ENCODE data around the gene PNCK. TPM values are rescaled to one million over a fixed set of nuclear protein-coding genes. Genes with fewer than 3 reads are reported as not detected.

Gene PNCK
- total RNA-seq, 1 experiment from 2014 or later = not detected

- no peaks in the 10 kb centered on the region for H3K27me3 ChIP-seq (replicated peaks; ENCODE audit: control insufficient read depth, insufficient read depth, low read length)
- H3K9me3 Mint-ChIP-seq (ENCODE audit: unreplicated experiment) = no peaks in the 10 kb centered on the region
- no peaks in the 10 kb centered on the region for H3K4me1 Mint-ChIP-seq (ENCODE audit: low read depth, unreplicated experiment)
- no peak overlapping the region for H3K4me3 Mint-ChIP-seq (ENCODE audit: unreplicated experiment)
- H3K27ac Mint-ChIP-seq (ENCODE audit: unreplicated experiment) = no peak overlapping the region
- BruUV-seq (replicated peaks) = no TSS peak
- ChIA-PET CTCF (no interaction called here), POLR2A (no interaction called here)
- no peaks in the 10 kb centered on the region for H3K4me1 ChIP-seq
- H3K9me3 ChIP-seq = no peaks in the 10 kb centered on the region
- H3K27me3 Mint-ChIP-seq (ENCODE audit: insufficient read depth, unreplicated experiment) = peaks cover 7% of the 10 kb centered on the region
- no peak for DNase-seq
- intact Hi-C loops (cut with micrococcal nuclease; ENCODE audit: unreplicated experiment) = no loop called here
- no peak for TF ChIP-seq CTCF (IDR thresholded peaks at IDR 0.05; ENCODE audit: insufficient read depth in 1 of 2, low read depth in 1 of 2, low read length in 1 of 2, severe bottlenecking in 1 of 2, unreplicated experiment in 1 of 2)
- H3K4me3 ChIP-seq (ENCODE audit: low read depth, low read length) = no peak overlapping the region
- no peaks in the 10 kb centered on the region for H3K36me3 ChIP-seq (ENCODE audit: control insufficient read depth, insufficient read depth, low read length)
- peaks cover 6% of the 10 kb centered on the region for H3K36me3 Mint-ChIP-seq (ENCODE audit: insufficient read depth, unreplicated experiment)
Measured at GRCh38 chrX:153665726-153666306, 7.8 kb downstream of the PNCK start.

- Histone ChIP-seq H3K4me1 (no peaks in the 10 kb centered on the region), H3K27me3 (replicated peaks; ENCODE audit: control insufficient read depth, insufficient read depth, low read length) (no peaks in the 10 kb centered on the region), H3K4me3 (ENCODE audit: low read depth, low read length) (no peak overlapping the region), H3K9me3 (no peaks in the 10 kb centered on the region), H3K36me3 (ENCODE audit: control insufficient read depth, insufficient read depth, low read length) (no peaks in the 10 kb centered on the region)
- ChIA-PET CTCF (interaction anchor here (0.7 to 1.0 kb wide), 2 partner anchors 56 to 107 kb away, joined by 3 read pairs; no protein-coding TSS in a partner anchor), POLR2A (no interaction called here)
- Mint-ChIP-seq H3K27ac (ENCODE audit: unreplicated experiment) (no peak overlapping the region), H3K4me3 (ENCODE audit: unreplicated experiment) (peak overlapping the region; percentile 31), H3K9me3 (ENCODE audit: unreplicated experiment) (no peaks in the 10 kb centered on the region), H3K4me1 (ENCODE audit: low read depth, unreplicated experiment) (no peaks in the 10 kb centered on the region), H3K27me3 (ENCODE audit: insufficient read depth, unreplicated experiment) (peaks cover 3% of the 10 kb centered on the region), H3K36me3 (ENCODE audit: insufficient read depth, unreplicated experiment) (no peaks in the 10 kb centered on the region)
- intact Hi-C loops (cut with micrococcal nuclease; ENCODE audit: unreplicated experiment) = loop anchor here (1.0 kb wide), 1 partner anchor 52 kb away; no protein-coding TSS in a partner anchor
- TF ChIP-seq CTCF (IDR thresholded peaks at IDR 0.05; ENCODE audit: insufficient read depth in 1 of 2, low read depth in 1 of 2, low read length in 1 of 2, severe bottlenecking in 1 of 2, unreplicated experiment in 1 of 2) = peak; percentile 34 to 48
- peak; percentile 63 to 72 for DNase-seq
- no TSS peak for BruUV-seq (replicated peaks)
Measured at GRCh38 chrX:153662266-153662665, 11.3 kb downstream of the PNCK start.

GRCh38 chrX:153659268-153659667, 14.3 kb downstream of the PNCK start:
- no peak for DNase-seq
- H3K4me1 ChIP-seq = no peaks in the 10 kb centered on the region
- no peak overlapping the region for H3K4me3 Mint-ChIP-seq (ENCODE audit: unreplicated experiment)
- intact Hi-C loops (cut with micrococcal nuclease; ENCODE audit: unreplicated experiment) = no loop called here
- H3K27ac Mint-ChIP-seq (ENCODE audit: unreplicated experiment) = no peak overlapping the region
- no TSS peak for BruUV-seq (replicated peaks)
- no peak for TF ChIP-seq CTCF (IDR thresholded peaks at IDR 0.05; ENCODE audit: insufficient read depth in 1 of 2, low read depth in 1 of 2, low read length in 1 of 2, severe bottlenecking in 1 of 2, unreplicated experiment in 1 of 2)
- ChIA-PET CTCF (interaction anchor here (1.2 kb wide), 1 partner anchor 15 kb away, joined by 3 read pairs; no protein-coding TSS in a partner anchor), POLR2A (no interaction called here)
- no peaks in the 10 kb centered on the region for H3K27me3 ChIP-seq (replicated peaks; ENCODE audit: control insufficient read depth, insufficient read depth, low read length)
- H3K9me3 Mint-ChIP-seq (ENCODE audit: unreplicated experiment) = no peaks in the 10 kb centered on the region
- H3K4me3 ChIP-seq (ENCODE audit: low read depth, low read length) = no peak overlapping the region
- H3K9me3 ChIP-seq = no peaks in the 10 kb centered on the region
- no peaks in the 10 kb centered on the region for H3K4me1 Mint-ChIP-seq (ENCODE audit: low read depth, unreplicated experiment)
- H3K36me3 ChIP-seq (ENCODE audit: control insufficient read depth, insufficient read depth, low read length) = no peaks in the 10 kb centered on the region
- H3K36me3 Mint-ChIP-seq (ENCODE audit: insufficient read depth, unreplicated experiment) = no peaks in the 10 kb centered on the region
- H3K27me3 Mint-ChIP-seq (ENCODE audit: insufficient read depth, unreplicated experiment) = peaks cover 3% of the 10 kb centered on the region
